HG03520 (cell line): ENCODE results near the gene HS1BP3.

ENCODE experiments used
- ATAC-seq: cut with Tn5 transposase; IDR thresholded peaks from one replicate; pipeline ENCODE4 v1.9.1; 2021; ENCODE audit warnings: mild to moderate bottlenecking, moderate library complexity; ENCODE audit not compliant: unreplicated experiment

The HS1BP3 gene

DNA sequence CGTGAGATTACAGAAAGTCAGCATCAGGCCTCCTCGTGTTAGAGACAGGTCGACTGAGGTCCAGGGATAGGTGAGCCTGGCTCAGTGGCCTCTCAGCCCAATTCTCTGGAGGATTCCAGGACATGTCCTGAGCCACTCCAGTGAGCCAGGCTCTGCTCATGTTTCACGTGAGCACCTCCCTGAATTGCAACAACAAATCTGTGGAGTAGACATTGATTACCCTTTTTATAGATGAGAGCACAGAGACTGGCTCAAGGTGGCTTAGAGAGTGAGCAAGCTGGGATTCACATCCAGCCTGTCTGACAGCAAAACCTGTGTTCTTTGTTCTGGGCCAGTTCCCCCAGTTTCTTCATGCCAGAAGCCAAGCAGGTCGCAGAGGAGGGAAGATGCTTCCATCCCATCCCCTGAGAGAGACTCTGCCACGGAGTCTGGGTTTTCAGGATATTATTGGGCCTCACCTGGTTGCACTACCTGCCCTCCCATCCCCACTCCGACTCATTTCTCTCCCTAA, 46.4 kb downstream of the HS1BP3 start:
- no peak for ATAC-seq

DNA sequence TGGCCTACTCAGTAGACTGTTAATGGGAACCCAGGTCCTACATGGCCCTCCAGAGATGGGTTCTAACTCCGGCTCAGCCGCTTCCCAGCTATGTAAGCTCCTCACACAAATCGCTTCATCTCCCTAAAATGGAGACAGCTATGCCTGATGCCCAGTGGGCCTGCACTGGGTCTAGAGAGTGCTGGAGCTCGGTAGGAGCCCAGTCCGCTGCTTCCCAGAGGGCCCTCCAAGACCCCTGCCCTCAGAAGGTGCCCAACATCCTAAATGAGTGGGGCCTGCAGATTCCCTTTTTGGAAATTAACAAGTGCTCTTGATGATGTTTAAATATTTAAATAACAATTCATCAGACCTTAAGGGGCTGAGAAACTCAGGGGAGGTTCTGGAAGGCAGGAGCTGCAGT, 47.1 kb downstream of the HS1BP3 start:
- ATAC-seq: no peak

DNA sequence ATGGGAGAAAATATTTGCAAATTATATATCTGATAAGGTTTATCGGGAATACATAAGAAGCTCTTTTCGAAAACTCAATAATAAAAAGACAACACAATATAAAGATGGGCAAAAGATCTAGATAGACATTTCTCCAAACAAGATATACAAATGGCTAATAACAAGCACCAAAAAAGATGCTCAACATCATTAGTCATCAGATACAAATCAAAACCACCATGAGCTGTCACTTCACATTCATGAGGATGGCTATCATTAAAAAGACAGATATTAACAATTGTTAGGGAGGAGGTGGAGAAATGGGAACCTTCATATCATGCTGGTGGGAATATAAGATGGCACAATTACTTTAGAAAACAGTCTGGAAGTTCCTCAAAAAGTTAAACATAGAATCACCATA, 48.1 kb downstream of the HS1BP3 start:
- no peak for ATAC-seq

DNA sequence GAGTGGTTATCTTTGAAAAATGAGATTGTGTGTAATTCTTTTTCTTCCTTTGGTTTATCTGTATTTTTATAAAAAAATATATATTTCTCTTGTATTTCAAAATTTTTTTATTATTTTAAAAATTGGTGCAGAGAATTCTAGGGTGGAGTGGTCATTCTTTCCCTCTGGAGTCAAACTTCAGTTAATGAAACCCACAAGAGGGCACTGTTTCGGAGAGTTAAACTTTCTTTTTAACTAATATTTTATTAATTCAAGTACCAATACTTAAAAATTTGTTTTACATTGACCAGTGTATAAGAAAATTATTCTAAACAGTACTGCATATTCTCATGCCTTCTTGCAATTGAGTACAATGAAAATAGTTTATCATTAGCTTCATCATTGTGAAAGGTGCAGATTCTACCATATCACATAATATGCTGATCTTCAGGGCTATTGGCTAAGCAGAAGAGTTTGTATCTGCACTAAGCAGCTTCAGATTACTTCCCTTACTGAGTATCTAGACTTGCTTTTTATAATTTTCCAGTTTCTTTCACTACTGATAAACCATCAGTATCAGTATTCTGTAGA, 50.1 kb downstream of the HS1BP3 start:
- no peak for ATAC-seq

DNA sequence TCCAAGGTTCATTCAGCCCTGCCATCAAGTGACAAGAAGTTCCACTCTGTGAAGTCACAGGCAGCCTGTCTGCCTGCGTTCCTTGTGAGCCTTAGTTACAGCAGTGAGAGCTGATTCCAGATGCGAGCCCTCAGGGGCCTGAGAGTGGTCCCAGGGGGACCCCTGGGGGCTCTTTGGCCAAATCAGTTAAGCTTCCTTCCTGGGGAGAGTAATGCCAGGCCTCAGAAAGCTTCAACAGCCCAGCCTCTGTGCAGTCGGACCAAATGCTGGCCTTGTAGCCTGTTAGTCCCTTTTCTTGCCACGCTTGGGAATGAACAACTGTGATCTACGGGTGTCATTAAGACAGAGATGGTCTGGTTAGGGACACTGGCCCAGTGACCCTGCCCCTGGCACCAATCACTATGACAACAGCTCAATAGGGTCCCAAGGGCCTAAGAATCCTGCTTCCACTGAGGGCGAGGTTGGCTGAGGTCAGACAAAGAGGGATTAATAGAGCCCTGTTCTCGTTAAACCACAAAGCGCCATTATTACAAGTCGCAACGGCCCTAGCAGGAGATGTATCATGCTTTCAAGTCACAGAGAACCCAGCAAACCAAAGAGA, 50.9 kb downstream of the HS1BP3 start:
- ATAC-seq: no peak

DNA sequence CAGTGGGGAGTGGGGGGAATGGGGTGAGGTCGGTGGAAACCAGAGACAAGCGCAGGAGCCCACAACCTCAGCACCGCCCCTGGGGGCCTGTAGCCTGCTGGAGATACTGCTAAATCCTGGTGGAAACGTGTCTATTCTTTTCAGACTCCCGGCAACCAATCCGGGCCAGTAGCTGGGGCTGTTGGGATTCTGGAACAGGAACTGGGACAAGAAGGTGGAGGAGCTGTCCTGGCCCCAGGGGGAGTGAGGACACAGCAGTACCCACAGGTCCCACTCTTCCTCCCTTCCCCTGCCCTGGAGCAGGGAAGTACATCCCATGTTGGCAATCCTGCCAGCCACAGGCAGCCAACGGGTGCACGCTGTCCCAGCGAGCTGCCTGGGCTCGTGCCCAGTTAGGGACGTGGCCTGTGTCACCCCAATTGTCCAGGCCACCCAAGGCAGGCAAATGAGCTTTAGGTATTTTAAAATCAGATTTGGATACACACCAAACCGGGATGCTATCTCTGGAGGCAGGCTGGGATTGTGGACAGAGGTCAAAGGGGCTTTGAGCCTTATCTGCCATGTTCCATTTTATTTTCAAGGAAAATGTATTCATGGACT, 51.8 kb downstream of the HS1BP3 start:
- no peak for ATAC-seq

DNA sequence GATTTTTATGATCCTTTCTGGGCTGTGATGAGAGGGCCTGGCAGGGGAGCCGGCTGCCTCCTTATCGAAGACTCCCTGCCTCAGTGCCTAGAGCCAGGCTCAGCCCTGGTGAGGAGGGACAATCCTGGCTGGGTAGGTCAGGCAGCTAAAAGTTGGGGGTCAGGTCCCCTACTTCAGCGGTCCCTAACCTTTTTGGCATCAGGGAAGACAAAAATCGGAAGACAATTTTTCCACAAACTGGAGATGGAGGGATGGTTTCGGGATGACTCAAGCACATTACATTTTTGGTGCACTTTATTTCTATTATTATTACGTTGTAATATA, 53.1 kb downstream of the HS1BP3 start:
- no peak for ATAC-seq

DNA sequence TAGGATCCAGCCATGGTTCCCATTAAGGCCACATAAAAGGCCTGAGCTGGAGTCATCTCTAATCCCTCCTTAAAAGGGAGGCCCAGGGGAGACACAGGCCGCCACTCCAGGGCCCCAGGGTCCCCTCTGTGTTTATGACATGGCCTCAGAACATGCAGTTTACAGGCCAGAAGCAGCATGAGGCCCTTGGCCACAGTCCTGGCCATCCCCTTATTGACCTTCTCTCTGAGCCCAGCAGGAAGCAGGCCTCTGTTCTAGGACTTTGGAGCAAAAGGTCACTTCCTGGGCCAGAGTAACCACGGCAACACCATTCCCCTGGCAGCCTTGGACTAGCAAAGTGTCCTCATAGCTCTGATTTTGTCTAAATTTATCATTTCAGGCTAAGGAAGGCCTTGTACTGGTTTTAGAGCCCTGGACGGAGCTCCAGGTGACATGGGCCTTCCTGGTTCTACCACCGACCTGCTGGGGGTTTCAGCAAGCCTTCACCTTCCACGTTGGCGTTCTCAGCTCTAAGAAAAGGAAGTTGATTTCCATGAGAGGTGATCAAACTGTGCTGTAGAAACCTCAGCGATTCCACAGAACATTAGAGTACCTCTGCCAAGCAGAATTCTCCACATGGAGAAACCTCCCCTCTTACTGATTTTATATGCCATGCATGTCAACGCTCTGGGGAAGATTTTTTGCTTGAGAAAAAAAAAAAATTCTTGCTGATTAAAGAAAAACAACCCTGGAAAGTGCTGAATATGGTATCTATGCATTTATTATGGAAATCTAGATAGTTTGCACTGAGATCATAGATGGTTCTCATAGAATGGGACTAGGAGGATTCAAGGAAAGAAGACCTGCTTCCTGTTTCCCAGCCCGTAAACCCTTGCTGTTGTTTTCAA, 53.7 kb downstream of the HS1BP3 start:
- ATAC-seq: no peak

DNA sequence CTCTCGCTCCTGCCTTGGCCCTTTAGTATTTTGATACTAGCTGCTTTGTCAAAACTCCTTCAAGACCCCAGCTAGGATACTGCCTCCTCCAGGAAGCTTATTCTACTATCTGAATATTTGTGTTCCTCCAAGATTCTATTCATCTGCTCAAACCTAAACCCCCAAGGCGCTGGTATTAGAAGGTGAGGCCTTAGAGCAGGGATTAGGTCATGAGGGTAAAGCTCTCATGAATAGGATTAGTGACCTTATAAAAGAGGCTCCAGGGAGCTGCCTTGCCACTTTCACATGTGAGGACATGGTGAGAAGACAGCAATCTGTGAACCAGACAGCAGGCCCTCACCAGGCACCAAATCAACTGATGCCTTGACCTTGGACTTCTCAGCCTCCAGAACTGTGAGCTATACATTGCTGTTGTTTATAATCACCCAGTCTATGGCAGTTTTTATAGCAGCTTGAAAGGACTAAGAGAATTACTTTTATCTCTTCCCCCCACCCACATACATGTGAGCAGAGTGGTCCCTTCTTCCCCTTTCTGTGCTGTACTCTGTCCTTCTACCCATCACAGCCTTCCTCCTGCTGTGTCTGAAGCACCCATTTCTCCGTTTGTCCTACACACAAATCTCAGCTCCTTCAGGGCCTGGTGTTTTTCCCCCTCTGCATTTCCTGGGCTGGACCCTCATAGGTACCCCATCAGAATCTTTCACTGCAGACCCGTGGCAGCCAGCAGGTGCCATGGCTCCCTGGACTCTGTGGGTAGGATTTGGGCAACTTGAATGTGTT, 54.5 kb downstream of the HS1BP3 start:
- ATAC-seq: peak; percentile 5

DNA sequence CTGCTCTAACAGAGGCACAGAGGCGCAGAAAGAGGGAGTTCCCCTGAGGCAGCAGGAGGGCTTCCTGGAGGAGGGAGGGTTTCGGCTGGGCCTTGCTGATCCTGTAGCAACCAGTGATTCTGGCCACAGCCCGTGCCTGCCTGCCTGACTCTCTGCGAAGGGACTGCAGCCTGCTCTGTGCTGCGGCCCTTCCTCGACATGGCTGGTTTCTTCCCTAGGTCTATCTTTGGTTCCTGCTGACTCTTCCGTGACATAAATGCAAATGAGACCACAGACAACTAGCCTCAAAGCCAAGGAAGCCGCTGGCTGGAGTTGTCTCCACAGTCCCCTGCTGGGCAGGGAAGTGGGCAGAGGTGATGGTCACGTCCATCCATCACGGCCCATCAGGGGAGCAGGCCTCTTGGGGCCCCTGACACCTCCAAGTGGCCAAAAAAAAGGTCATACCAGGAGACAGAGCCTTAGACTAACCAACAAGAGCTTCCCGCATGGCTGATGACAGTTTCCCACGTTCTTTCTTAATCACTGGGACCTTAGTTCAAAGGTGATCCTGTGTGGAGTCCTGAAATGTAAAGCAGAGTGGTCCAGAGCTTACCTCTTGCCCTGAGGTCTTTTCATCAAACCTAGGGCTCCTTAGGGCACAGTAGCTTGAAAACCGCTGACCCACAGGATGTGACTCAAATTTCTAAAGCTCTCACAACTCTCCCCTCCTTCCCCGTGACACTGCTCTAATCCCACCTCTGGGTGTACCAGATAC, 55.3 kb downstream of the HS1BP3 start:
- ATAC-seq: peak; percentile 83

DNA sequence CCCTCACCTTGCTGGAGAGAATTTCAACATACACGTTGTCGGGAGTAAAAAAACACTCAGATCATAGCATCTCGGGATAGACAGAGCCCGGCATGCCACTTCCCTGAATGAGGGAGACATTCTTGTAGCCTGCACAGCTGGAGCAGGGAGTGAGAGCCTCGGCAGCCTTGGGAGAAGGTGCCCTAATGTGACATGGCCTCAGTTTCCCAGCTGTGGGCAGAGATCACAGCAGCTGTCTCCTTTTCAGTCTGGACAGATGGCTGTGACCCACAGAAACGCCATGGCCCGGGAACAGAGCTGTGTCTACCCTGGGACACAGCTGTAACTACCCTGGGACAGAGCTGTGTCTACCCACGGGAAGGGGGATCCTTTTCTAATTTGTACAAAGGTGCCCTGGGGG, 55.9 kb downstream of the HS1BP3 start:
- peak; percentile 2 for ATAC-seq

DNA sequence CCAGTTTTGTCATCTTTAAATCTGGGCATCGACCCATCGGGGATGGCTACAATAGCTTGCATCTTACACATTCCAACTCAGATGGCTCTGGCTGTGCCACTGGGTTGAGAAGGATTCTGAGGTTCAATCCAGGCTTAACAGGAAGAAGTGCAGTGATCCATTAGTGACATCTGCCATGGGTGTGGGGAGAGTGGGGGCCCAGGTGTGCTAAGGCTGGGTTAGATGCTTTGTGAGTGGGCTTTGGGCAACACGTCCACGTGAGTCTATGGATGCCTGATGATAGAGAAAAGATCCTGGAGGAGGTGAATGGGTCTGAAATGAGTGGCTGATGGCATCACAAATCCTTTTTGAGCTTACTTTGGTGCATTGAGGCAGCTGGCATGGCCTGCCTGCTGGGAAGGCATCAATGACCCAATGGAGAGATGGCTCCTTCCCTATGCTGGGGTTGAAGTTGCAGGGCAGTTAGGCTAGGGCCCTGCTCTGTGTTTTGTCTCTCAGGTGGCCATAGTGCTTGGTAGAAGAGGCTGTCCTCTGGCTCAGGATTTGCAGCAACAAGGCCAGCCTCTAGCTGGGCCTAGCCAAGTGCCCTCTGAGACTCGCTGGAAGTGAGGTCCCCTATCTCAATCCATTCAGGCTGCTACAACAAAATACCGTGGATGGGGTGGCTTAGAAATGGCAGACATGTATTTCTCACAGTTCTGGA, 56.7 kb downstream of the HS1BP3 start:
- ATAC-seq: no peak

DNA sequence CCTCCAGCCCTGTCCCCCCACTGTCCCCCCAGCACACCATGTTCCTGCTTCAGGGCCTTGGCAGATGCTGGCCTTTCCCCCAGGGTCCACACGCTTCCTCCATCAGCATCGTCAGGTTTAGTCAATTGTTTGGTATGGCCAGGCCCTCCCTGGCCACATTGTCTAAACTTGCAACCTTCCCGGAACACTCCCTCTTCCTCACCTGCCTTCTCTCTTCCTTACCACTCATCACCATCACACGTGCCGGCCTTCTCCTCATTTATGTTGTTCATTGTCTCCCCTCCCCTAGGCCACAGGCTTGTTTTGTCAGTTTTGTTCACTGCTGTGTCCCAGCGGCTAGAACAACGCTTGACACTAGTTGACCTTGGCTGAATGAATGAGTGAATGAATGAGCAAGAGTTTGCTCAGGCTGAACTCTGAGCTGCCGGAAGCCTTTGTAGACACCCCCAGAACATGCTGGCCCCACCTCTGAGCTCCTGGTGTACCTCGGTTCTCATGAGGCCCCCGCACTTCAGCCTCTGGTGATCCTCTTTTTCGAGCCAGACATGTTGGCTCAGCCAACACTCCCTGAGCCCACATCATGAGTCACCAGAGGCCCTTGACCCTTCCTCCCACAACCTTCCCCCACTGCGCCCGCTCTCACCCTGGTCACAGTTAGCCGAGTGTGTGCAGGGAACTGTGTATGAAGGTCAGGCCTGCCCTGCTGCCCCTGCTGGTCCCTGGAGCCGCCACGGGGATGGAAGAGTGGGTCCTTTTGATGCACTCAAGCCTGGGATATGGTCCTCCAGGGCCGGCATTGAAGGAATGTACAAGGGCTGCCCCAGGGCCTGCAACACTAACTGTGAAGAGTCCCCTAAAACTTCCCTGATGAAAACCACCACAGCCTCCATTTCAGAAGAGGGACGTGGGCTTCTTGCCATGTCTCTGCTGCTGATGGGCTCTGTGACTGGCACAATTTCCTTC, 57.5 kb downstream of the HS1BP3 start:
- ATAC-seq: no peak

DNA sequence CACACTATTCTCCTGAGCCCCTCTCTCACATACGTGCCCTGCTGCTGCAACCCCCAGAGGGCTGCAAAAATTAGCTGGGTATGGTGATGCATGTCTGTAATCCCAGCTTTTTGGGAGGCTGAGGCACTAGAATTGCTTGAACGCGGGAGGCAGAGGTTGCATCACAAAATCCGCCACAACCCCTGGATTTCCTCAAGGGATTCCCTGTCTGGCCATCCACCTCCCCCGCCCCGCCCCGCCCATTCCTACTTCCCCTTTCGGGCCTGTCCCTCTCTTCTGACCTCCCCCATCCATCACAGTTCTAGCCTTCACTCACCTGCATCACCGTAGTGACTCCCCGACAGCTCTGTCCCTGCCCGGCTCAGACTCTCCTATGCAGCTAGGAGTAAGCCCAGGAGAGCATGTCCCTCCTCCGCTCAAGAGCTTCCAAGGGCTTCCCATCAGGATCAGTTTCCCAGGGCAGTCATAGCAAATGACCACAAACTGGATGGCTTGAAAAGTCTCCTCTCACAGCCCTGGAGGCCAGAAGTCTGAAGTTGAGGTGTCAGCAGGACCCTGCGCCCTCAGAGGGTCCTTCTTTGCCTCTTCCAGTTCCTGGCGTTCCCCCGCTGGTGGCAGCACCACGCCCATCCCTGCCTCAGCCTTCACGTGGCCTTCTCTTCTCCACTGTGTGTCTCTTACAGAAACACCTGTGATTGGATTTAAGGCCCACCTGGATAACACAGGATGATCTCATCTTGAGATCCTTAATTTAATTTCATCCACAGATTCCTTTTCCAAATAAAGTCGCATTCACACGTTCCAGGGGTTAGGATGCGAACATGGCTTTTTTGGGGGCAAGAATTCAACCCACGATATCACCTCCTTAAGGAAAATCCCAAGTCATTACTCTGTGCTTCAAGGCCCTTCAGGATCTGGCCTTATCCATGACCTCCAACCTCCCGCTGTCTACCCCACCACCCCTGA, 58.5 kb downstream of the HS1BP3 start:
- ATAC-seq: no peak

DNA sequence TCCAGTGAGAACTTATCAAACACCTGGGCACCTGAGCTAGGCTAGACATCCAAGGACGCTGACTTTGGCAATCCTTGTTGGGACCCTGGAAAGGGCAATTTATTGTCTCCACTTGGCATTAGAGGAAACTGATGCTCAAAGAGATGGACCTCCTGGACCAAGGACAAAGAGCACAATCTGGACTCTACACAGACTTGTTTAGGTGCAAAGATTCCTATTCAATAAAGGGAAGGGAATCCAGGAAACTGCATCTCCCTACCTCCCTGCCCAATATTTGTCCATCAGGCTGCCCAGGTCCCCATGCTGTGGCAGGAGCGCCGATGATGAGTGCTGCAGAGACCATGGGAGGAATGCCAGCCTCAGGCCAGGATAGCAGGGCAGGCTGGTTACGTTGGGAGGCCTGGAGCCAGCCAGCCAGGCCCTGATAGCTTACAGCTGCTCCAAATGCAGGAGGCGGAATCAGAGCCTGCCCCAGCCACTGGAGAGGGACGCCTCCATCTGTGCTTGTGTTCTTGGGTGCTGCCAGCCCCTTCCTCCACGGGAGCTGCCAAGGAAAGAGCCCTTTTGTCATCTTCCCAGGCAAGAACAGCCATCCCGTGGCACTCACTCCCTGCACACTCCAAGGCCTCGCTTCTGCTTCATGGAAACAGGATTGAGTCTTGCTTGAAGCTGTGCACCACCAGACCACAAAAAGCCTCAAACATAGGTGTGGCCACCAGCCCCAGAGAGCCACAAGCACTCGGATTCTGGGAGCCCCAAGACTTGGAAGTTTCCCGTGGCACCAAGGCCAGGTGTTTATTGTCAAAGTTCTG, 60.0 kb downstream of the HS1BP3 start:
- ATAC-seq: no peak

DNA sequence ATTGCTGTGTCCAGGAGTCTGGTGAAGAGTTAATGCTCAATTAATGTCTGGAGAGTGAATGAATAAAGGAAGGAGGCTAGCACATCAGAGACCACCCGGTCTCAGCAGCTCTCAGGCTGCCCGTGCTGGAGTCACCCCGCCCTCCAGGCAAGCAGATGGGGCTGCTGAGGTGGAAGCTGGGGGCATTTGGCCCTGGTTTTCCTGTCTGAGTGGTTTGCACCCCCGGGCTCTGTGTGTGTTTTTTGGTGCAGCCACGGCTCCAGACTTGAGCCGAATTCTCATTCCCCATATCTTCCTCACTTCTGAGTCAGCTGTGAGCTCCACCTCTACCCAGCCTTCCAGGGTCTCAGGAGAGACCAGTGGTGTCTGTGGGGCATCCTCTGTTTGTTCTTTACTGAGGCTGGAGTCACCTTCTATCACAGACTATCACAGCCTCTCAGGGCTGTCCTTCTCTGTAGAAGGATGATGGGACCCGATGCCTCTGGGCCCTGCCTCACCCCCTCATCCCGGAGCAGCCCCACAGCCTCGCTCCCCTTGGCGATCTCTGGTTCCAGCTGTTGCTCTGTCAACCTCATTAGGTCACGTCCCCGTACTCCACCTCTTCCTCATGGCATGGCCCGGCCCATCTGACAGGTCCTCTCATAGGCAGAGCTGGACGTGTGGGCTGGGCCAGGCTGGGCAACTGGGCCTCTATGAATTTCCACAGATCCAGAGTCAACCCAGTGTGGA, 60.8 kb downstream of the HS1BP3 start:
- ATAC-seq: no peak
